Vagina (tissue), 2 donors: Measurements from ENCODE around the gene TFAP2A. TPM values are rescaled to one million over a fixed set of nuclear protein-coding genes. Genes with fewer than 3 reads are reported as not detected.
A peak's percentile ranks its signal among the peaks of the same experiment; 100 is the strongest.

Source experiments
- DNase-seq, 2 donors: peaks; one replicate each; pipeline ENCODE4 v3.0.0-alpha.2; 2017; ENCODE audit errors: extremely low spot score in 2 of 2
- H3K27ac ChIP-seq: fragments of 200-600 bp; sonication (generic); one replicate; pipeline ENCODE4 v1.5.1; 2019
- H3K27me3 ChIP-seq: fragments of 200-600 bp; sonication (generic); one replicate; pipeline ENCODE4 v1.5.1; 2019
- H3K36me3 ChIP-seq, 2 donors: fragments of 200-600 bp; sonication (generic); one replicate each; pipeline ENCODE4 v1.5.1; 2017 to 2019
- H3K4me1 ChIP-seq: fragments of 200-600 bp; sonication (generic); one replicate; pipeline ENCODE4 v1.5.1; 2019
- H3K4me3 ChIP-seq, 2 donors: fragments of 200-600 bp; sonication (generic); 1 replicate in 1 of 2; 2 replicates in 1 of 2; pipeline ENCODE4 v1.5.1; 2016 to 2019
- H3K9me3 ChIP-seq: fragments of 200-600 bp; sonication (generic); one replicate; pipeline ENCODE4 v1.5.1; 2019
- CTCF ChIP-seq, 3 experiments: fragments of 450-650 bp in 2 of 3; fragments of 200-600 bp in 1 of 3; sonication (generic) in 1 of 3; IDR thresholded peaks; one replicate each; pipeline ENCODE4 v1.5.1; 2017 to 2019; ENCODE audit warnings: antibody characterized with exemption in 3 of 3, mild to moderate bottlenecking in 2 of 3, moderate library complexity in 2 of 3
- POLR2A ChIP-seq, 2 donors: fragments of 450-650 bp; IDR thresholded peaks; one replicate each; pipeline ENCODE4 v1.6.1; 2017; ENCODE audit warnings: antibody characterized with exemption in 2 of 2, mild to moderate bottlenecking in 2 of 2, moderate library complexity in 2 of 2
- POLR2AphosphoS5 ChIP-seq, 2 donors: sonication (generic); formaldehyde crosslinking; IDR thresholded peaks; one replicate each; pipeline ENCODE4 v1.9.0; 2017; ENCODE audit warnings: antibody characterized with exemption in 2 of 2, mild to moderate bottlenecking in 2 of 2, low read depth in 1 of 2; ENCODE audit not compliant: insufficient read depth in 1 of 2
- intact Hi-C: fragments of 100-400 bp; cut with DNase I; formaldehyde crosslinking; loops from one replicate; pipeline ENCODE4 v1.15.1; 2023
- total RNA-seq: library from RNA; depleted of rRNA; stranded (reverse); fragments of >200 nt; gene quantifications from one replicate; pipeline ENCODE4 v1.2.3, GENCODE V29; 2016

Gene TFAP2A
- total RNA-seq, 1 donor from 2014 or later, result 19.4 TPM

DNA sequence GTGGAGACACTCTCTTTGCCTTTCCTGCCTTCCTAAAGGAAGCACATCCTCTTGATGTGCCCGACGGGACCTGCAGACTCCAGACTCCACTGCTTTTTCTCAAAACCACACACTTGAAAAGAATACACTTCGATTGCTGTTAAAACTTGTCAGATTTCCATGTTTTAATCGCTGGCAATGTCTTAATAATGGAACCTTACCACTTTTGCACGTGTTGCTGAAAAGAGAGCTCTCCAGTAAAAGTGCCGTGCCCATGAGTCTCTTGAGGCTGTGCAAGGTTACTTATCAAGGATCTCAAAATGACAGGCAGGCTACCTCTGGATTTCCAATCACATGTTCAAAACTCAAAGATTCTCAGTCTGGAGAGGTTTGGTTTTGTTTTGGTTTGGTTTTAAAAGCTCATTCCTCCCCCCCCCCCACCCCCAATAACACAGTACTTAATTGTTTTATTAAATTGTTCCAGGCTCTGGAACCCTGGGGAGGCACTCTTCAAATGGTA is 12.0 kb upstream of the TFAP2A start:
- Histone ChIP-seq H3K27me3 (no peaks in the 10 kb centered on the region), H3K27ac (peak overlapping the region; percentile 38), H3K36me3 (no peaks in the 10 kb centered on the region), H3K4me1 (peaks cover 20% of the 10 kb centered on the region), H3K9me3 (no peaks in the 10 kb centered on the region), H3K4me3 (peak overlapping the region; percentile 51 to 53)
- DNase-seq, result no peak
- TF ChIP-seq POLR2AphosphoS5 (IDR thresholded peaks at IDR 0.05; ENCODE audit: insufficient read depth in 1 of 2, low read depth in 1 of 2) (no peak), POLR2A (IDR thresholded peaks at IDR 0.05) (no peak), CTCF (IDR thresholded peaks at IDR 0.05) (no peak)
- intact Hi-C loops, result no loop called here

DNA sequence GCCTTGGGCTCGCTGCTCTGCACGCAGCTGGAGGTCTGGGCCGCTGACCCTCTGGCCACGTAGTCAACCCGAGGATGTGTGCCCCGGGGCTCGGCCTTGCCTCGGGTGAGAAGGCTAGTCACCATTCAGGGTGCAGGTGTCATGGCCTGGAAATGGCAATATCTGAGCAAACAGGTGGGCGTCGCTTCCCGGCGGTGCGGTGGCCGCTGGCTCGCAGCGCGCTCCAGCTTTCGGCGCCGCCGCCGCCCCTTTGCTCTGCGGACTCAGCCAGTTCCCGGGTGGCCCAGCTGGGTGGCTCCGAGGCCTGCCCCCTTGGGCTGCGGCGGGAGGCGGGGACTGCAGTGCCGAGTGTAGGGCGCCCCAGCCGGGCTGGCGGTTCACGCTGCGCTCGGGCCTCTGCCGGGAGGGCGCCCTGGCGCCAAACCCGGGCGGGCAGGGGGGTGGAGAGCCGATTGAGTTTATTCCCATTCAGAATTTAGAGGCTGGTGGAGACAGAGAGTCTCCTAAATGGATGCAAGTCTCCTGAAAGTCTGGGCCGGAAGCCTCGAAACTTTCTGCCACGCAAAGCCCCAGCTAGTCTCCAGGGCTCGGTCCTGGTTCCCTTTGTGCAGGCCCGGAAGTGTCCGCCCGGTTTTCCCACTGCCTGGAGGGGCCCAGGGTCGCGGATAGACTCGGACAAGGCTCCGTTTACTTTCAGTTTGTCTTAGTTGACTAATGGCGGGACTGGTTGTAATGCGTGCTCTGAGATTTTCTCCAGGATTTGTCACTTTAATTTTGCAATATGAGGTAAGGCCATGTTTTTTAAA is 11.3 kb upstream of the TFAP2A start:
- H3K27ac ChIP-seq, result peak overlapping the region; percentile 38
- H3K27me3 ChIP-seq, result no peaks in the 10 kb centered on the region
- no peaks in the 10 kb centered on the region for H3K9me3 ChIP-seq
- H3K4me1 ChIP-seq, result peaks cover 20% of the 10 kb centered on the region
- intact Hi-C loops, result no loop called here
- no peaks in the 10 kb centered on the region for H3K36me3 ChIP-seq
- peak overlapping the region; percentile 51 to 53 for H3K4me3 ChIP-seq
- TF ChIP-seq POLR2A (IDR thresholded peaks at IDR 0.05), result no peak
- no peak for TF ChIP-seq POLR2AphosphoS5 (IDR thresholded peaks at IDR 0.05; ENCODE audit: insufficient read depth in 1 of 2, low read depth in 1 of 2)
- TF ChIP-seq CTCF (IDR thresholded peaks at IDR 0.05), result no peak
- no peak for DNase-seq

GRCh38 chr6:10425176-10425974 is 10.5 kb upstream of the TFAP2A start:
- Histone ChIP-seq H3K36me3 (no peaks in the 10 kb centered on the region), H3K4me3 (peak overlapping the region; percentile 51 to 53), H3K27me3 (no peaks in the 10 kb centered on the region), H3K4me1 (peaks cover 20% of the 10 kb centered on the region), H3K27ac (no peak overlapping the region), H3K9me3 (no peaks in the 10 kb centered on the region)
- TF ChIP-seq CTCF (IDR thresholded peaks at IDR 0.05), result no peak
- TF ChIP-seq POLR2A (IDR thresholded peaks at IDR 0.05), result no peak
- no peak for TF ChIP-seq POLR2AphosphoS5 (IDR thresholded peaks at IDR 0.05; ENCODE audit: insufficient read depth in 1 of 2, low read depth in 1 of 2)
- intact Hi-C loops, result no loop called here
- DNase-seq, result no peak

DNA sequence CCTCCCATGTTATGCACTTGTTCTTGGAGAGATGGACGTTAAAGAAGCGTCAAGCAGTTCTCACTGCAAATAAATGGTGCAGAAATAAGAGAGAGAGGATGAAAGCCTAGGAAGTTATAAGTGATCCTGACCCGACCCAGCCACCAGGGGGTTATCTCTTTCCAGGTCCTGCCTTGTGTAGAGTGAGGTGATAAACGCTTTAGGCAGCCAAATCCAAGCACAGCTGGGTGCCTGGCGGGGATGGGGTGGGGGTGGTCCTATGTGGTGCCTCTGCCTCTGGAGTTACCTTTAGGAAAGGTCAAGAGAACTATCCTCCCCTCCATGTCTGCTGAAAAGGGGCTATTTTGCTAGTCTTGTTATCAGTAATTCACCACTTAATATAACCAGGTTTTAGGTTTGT is 9.2 kb upstream of the TFAP2A start:
- DNase-seq, result no peak
- peaks cover 20% of the 10 kb centered on the region for H3K4me1 ChIP-seq
- intact Hi-C loops, result no loop called here

More for the DNA sequence above, 9.2 kb upstream of the TFAP2A start:
- Histone ChIP-seq H3K36me3 (no peaks in the 10 kb centered on the region), H3K27ac (no peak overlapping the region), H3K4me3 (no peak overlapping the region), H3K9me3 (no peaks in the 10 kb centered on the region), H3K27me3 (no peaks in the 10 kb centered on the region)
- TF ChIP-seq POLR2A (IDR thresholded peaks at IDR 0.05), result no peak
- TF ChIP-seq CTCF (IDR thresholded peaks at IDR 0.05), result no peak
- no peak for TF ChIP-seq POLR2AphosphoS5 (IDR thresholded peaks at IDR 0.05; ENCODE audit: insufficient read depth in 1 of 2, low read depth in 1 of 2)
